Measurements from ENCODE around the gene QARS1. TPM values are rescaled to one million over a fixed set of nuclear protein-coding genes. Genes with fewer than 3 reads are reported as not detected.

QARS1 gene
- total and polyA plus RNA-seq, 3 donors from 2014 or later, result 175 to 246 (median 198) TPM

DNA sequence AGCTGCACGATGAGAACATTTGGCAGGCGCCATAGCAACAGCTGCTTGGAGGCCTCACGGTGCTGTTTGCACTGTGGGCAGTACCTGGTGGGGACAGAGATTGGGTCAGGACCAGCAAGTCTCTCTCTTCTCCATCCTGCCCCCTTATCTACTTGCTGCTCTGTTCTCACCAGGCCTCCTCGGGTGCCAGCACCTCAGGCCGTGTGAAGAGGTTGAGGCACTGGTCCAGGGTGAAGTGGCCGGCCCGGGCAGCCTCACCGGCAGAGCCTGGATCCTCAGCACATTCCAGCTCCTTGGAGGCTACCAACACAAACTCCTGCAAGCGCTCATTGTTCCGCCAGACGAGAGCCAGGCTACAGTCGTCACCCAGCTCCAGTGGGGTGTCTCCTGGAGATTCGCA is 6.2 kb upstream of the QARS1 start:
- DNase-seq, result no peak
- Histone ChIP-seq H3K27me3 (no peaks in the 10 kb centered on the region), H3K9me3 (no peaks in the 10 kb centered on the region), H3K27ac (no peak overlapping the region), H3K4me1 (no peaks in the 10 kb centered on the region), H3K4me3 (no peak overlapping the region), H3K36me3 (ENCODE audit: low read depth, missing control alignments) (no peaks in the 10 kb centered on the region)
- intact Hi-C loops (cut with DNase I; ENCODE audit: low total_unique reads), result no loop called here
- no peak for TF ChIP-seq POLR2A (IDR thresholded peaks at IDR 0.05)
- TF ChIP-seq, protein P1, sequence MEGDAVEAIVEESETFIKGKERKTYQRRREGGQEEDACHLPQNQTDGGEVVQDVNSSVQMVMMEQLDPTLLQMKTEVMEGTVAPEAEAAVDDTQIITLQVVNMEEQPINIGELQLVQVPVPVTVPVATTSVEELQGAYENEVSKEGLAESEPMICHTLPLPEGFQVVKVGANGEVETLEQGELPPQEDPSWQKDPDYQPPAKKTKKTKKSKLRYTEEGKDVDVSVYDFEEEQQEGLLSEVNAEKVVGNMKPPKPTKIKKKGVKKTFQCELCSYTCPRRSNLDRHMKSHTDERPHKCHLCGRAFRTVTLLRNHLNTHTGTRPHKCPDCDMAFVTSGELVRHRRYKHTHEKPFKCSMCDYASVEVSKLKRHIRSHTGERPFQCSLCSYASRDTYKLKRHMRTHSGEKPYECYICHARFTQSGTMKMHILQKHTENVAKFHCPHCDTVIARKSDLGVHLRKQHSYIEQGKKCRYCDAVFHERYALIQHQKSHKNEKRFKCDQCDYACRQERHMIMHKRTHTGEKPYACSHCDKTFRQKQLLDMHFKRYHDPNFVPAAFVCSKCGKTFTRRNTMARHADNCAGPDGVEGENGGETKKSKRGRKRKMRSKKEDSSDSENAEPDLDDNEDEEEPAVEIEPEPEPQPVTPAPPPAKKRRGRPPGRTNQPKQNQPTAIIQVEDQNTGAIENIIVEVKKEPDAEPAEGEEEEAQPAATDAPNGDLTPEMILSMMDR (IDR thresholded peaks at IDR 0.05), result no peak
- 82 to 85% methylated on average over 10 to 13 of the region's 13 CpGs for whole genome bisulfite sequencing, 2 donors

DNA sequence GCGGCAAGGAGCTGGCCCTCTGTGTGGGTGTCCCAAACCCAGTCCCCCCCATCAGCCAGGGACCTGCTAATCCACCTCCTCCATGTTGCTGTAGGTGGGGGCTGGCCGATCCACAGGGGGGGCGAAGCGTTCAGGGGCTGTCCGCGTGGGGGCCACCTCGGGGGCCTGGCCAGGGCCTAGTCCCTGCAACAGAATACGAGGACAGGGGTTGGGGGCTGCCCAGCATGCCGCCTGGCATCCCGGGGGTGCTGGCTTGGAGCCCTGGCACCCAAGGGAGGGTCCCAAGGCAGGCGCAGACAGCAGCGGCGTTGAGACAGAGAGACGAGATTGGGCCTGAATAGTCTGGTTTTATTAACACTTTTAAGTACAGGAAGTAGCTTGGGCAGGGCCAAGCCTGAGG is 3.8 kb upstream of the QARS1 start:
- intact Hi-C loops (cut with DNase I; ENCODE audit: low total_unique reads), result no loop called here
- Histone ChIP-seq H3K27ac (no peak overlapping the region), H3K4me1 (peaks cover 13% of the 10 kb centered on the region), H3K36me3 (ENCODE audit: low read depth, missing control alignments) (no peaks in the 10 kb centered on the region), H3K9me3 (no peaks in the 10 kb centered on the region), H3K27me3 (no peaks in the 10 kb centered on the region), H3K4me3 (no peak overlapping the region)
- 73 to 77% methylated on average over 6 to 14 of the region's 14 CpGs for WGBS, 2 donors
- no peak for TF ChIP-seq POLR2A (IDR thresholded peaks at IDR 0.05)
- TF ChIP-seq, protein P1 (IDR thresholded peaks at IDR 0.05), result no peak
- no peak for DNase-seq

DNA sequence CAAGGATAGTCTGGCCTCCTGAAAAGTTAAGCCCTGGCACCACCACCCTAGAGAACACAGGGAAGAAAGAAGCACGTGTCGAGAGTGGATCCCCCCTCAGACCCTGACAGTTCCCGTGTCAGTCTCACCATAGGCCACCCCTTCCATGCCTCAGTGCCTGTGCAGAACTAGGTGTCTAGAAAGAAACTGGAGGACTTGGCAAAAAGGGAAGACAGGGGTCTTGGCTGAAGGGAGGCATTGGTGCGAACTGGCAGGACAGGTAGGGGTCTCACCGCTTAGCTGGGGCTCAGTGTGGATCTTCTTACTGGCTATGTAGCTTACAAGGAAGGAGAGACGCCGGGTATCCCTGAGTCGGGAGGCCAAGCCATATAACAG is 518 bp downstream of the QARS1 start:
- DNase-seq, result no peak
- Histone ChIP-seq H3K4me1 (peaks cover 13% of the 10 kb centered on the region), H3K4me3 (peak overlapping the region; percentile 96 to 97), H3K27ac (peak overlapping the region; percentile 64 to 77), H3K36me3 (ENCODE audit: low read depth, missing control alignments) (no peaks in the 10 kb centered on the region), H3K9me3 (no peaks in the 10 kb centered on the region), H3K27me3 (no peaks in the 10 kb centered on the region)
- TF ChIP-seq POLR2A (IDR thresholded peaks at IDR 0.05), result no peak
- TF ChIP-seq, protein P1 (IDR thresholded peaks at IDR 0.05), result no peak
- intact Hi-C loops (cut with DNase I; ENCODE audit: low total_unique reads), result no loop called here
- WGBS, 2 donors, result 0 to 7% methylated on average over 7 to 8 of the region's 8 CpGs

DNA sequence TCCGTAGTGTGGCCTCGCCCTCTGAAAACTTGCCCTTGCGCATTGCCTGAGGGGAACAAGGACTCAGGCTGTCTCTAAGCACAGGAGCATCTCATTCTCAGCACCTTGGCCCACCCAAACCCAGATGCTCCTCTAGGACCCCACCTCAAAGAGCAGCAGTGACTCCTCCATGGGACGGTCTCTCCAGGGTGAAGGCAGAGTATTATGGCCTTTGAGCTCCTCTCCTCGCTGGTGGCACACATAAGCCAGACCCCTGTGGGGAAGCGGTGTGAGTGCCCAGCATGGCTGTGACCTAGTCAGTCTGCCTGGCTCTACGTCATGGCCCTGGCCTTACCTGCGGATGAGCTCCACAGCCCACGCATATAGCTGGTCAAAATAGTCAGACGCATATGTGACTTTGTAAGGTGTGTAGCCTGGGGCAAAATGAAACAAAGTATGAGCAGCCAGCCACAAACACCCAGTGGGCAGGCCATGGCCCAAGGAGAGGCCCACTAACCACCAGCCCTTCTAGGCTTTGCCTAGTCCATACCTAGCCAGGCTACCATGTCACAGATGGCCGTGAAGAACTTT is 4.4 kb downstream of the QARS1 start:
- Histone ChIP-seq H3K9me3 (no peaks in the 10 kb centered on the region), H3K27ac (no peak overlapping the region), H3K4me3 (no peak overlapping the region), H3K27me3 (no peaks in the 10 kb centered on the region), H3K36me3 (ENCODE audit: low read depth, missing control alignments) (no peaks in the 10 kb centered on the region), H3K4me1 (peaks cover 7% of the 10 kb centered on the region)
- TF ChIP-seq POLR2A (IDR thresholded peaks at IDR 0.05), result no peak
- TF ChIP-seq, protein P1 (IDR thresholded peaks at IDR 0.05), result no peak
- WGBS, 2 donors, result 93 to 96% methylated on average over 10 to 11 of the region's 11 CpGs
- DNase-seq, result no peak
- intact Hi-C loops (cut with DNase I; ENCODE audit: low total_unique reads), result no loop called here

Data from testis (tissue), 3 donors.